Measurements from ENCODE around the gene CHAT.

CHAT gene

DNA sequence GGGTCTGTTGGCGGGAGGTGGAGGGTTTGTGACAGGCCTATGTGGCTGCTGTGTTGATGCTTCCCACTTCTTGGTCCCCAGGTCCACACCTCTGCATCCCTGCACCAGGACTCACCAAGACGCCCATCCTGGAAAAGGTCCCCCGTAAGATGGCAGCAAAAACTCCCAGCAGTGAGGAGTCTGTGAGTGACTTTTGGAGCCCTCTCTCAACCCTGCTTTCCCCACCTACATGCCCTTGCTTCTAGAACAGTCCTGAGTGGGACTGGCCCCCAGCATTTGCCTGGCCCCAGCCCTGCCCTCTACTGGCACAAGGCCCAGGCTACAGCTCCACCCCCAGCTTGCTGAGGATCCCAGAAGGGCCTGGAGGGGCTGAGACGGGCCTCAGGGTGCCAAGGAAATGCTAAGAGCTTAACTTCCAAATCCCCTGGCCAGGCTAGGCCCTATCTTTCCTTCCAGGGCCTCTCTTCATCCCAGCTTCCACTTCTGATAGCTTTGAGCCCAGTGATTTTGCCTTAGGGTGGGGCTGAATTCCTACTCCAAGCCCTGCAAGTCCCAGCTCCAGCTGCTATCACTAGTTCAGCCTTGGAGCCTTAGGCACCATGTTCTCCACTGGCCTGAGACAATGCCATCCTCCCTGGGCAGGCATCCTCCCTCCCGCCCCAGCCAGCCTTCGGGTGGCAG is 2.7 kb downstream of the CHAT start:
- no peak overlapping the region for H3K4me3 ChIP-seq (ENCODE audit: low read length)
- DNase-seq (ENCODE audit: low read depth): no peak
- TF ChIP-seq, protein P1, sequence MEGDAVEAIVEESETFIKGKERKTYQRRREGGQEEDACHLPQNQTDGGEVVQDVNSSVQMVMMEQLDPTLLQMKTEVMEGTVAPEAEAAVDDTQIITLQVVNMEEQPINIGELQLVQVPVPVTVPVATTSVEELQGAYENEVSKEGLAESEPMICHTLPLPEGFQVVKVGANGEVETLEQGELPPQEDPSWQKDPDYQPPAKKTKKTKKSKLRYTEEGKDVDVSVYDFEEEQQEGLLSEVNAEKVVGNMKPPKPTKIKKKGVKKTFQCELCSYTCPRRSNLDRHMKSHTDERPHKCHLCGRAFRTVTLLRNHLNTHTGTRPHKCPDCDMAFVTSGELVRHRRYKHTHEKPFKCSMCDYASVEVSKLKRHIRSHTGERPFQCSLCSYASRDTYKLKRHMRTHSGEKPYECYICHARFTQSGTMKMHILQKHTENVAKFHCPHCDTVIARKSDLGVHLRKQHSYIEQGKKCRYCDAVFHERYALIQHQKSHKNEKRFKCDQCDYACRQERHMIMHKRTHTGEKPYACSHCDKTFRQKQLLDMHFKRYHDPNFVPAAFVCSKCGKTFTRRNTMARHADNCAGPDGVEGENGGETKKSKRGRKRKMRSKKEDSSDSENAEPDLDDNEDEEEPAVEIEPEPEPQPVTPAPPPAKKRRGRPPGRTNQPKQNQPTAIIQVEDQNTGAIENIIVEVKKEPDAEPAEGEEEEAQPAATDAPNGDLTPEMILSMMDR (conservative IDR thresholded peaks at IDR 0.05; ENCODE audit: low read length): no peak

DNA sequence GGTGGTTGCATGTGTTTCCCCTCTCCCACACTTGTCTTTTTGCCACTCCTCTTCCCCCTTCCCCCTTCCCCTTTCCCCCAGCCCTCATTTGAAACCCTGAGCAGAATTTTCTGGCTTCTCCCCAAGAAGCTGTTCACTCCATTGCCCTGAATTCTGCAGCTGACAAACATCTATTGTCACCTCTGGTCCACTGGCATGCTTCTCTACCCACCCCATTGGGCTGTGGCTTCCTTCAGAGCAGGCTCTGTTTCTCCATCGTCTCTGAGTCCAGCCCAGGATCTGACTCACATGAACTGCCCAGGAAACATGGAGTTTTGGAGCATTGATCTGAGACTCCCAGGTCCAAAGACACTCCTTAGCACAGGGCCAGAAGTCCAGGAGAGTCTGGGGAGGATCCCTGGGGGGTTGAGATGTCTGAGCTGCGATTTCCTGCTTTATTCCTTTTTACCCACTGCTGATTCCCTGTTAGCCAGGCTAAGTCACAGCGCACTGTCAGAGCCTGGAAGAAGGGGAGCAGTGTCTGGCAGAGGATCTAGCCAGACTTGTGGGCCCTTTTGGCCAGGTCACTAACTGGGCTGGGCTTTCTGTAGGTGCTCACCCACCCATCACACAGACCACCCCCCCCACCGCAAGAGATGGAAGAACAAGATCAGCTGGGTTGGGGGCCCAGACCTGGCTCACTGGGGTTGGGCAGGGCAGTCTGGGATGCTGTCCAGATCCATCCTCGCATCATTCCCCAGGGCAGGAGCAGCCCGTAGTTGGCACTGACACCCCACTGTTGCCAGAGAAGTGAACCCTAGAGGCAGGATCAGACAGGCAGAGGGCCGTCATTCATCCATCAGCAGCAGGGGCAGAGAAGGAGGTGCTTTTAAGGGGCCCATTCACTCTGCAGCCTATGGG is 3.5 kb downstream of the CHAT start:
- DNase-seq (ENCODE audit: low read depth): no peak
- H3K4me3 ChIP-seq (ENCODE audit: low read length): no peak overlapping the region
- TF ChIP-seq, protein P1 (conservative IDR thresholded peaks at IDR 0.05; ENCODE audit: low read length): no peak

DNA sequence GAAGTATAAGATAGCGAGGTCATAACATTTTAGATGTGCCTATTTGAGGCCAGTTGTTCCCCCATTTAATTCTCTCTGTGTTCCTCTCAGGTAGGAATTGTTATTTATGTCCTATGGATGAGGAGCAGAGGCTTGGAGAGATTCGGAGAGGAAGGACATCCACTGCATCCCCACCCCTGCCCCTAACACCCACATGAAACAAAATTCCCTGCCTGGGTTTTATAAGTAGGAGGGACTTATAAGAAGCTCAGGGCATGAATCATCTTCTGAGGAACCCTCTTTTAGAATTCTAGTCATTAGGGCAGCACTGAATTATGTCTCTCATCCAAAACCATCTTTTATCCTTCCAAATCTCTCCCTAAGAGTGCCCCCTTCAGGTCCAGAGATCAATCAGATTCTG is 5.0 kb downstream of the CHAT start:
- no peak overlapping the region for H3K4me3 ChIP-seq (ENCODE audit: low read length)
- TF ChIP-seq, protein P1 (conservative IDR thresholded peaks at IDR 0.05; ENCODE audit: low read length): no peak
- no peak for DNase-seq (ENCODE audit: low read depth)

DNA sequence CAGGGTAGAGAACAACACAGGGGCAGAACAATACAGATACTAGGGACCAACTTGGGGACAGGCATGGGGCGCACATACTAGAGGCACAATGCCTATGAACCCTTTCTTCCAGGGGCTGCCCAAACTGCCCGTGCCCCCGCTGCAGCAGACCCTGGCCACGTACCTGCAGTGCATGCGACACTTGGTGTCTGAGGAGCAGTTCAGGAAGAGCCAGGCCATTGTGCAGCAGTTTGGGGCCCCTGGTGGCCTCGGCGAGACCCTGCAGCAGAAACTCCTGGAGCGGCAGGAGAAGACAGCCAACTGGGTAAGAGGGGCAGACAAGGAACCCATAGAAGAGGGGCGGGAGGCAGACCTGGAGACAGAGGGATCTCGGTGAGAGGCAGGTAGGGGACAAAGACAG is 5.8 kb downstream of the CHAT start:
- TF ChIP-seq, protein P1 (conservative IDR thresholded peaks at IDR 0.05; ENCODE audit: low read length): no peak
- H3K4me3 ChIP-seq (ENCODE audit: low read length): no peak overlapping the region
- DNase-seq (ENCODE audit: low read depth): no peak

DNA sequence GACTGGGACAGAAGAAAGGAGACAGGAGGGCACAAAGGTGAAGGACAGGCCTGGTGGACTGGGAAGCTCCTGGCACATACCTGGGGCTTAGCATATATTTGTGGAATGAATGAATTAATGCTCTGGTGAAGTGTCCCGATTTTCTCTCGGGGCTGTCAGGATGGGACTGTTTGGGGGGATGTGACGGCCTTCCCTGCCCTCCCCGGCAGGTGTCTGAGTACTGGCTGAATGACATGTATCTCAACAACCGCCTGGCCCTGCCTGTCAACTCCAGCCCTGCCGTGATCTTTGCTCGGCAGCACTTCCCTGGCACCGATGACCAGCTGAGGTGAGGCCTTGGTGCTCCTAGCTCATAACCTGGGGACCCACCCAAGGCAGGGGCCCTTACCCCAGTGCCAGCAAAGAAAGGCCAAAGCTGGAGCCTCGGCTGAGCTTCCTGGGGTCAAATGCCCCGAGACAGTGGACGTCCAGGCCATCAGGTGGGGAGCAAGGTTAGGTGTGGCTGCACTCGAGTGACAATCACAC is 6.5 kb downstream of the CHAT start:
- TF ChIP-seq, protein P1 (conservative IDR thresholded peaks at IDR 0.05; ENCODE audit: low read length): no peak
- no peak overlapping the region for H3K4me3 ChIP-seq (ENCODE audit: low read length)
- no peak for DNase-seq (ENCODE audit: low read depth)

DNA sequence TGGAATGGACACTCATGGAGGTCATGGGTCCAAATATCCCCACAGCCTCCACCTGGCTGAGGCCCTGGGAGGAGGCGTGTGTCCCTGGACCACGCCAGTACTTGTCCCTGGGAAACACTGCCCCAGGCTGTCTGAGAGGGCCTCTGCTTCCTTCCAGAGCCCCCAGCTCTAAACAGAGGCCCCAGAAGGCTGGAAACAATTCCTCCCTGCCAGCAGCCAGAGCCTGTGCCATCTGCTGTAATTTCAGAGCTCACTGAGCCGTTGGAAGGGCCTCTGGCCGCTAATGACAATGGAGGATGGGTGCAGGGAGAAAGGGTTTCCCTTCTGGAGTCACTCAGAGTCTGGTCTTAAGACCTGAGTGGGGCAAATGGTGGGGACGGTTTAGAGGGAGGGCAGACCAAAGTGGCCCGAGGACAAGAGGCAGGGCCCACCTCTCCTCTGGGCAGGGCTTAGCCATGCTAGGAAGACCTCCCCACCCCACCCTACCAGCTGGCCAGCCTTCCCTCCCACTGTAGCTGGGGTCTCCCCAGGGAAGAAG is 7.1 kb downstream of the CHAT start:
- TF ChIP-seq, protein P1 (conservative IDR thresholded peaks at IDR 0.05; ENCODE audit: low read length): no peak
- no peak overlapping the region for H3K4me3 ChIP-seq (ENCODE audit: low read length)
- DNase-seq (ENCODE audit: low read depth): no peak

Measured in AG10803 (cell line).